Measurements from ENCODE around the gene PHLDA2. TPM values are rescaled to one million over a fixed set of nuclear protein-coding genes. Genes with fewer than 3 reads are reported as not detected.

PHLDA2 gene
- total RNA-seq, 1 donor from 2014 or later: not detected

GRCh38 chr11:2921742-2922493, 7.3 kb downstream of the PHLDA2 start:
- TF ChIP-seq CTCF (IDR thresholded peaks at IDR 0.05): no peak
- intact Hi-C loops (cut with DNase I): no loop called here
- DNase-seq (ENCODE audit: low spot score in 2 of 2): no peak
- H3K9me3 ChIP-seq: no peaks in the 10 kb centered on the region
- H3K4me1 ChIP-seq: no peaks in the 10 kb centered on the region
- no peaks in the 10 kb centered on the region for H3K36me3 ChIP-seq
- no peak overlapping the region for H3K4me3 ChIP-seq
- no peak overlapping the region for H3K27ac ChIP-seq
- no peaks in the 10 kb centered on the region for H3K27me3 ChIP-seq

- H3K36me3 ChIP-seq: no peaks in the 10 kb centered on the region
- H3K4me3 ChIP-seq: no peak overlapping the region
- no peak overlapping the region for H3K27ac ChIP-seq
- H3K4me1 ChIP-seq: no peaks in the 10 kb centered on the region
- no peak for TF ChIP-seq CTCF (IDR thresholded peaks at IDR 0.05)
- H3K27me3 ChIP-seq: no peaks in the 10 kb centered on the region
- no peaks in the 10 kb centered on the region for H3K9me3 ChIP-seq
- intact Hi-C loops (cut with DNase I): no loop called here
- DNase-seq (ENCODE audit: low spot score in 2 of 2): no peak
Observed at GRCh38 chr11:2921261-2921660, 8.0 kb downstream of the PHLDA2 start.

- H3K36me3 ChIP-seq: no peaks in the 10 kb centered on the region
- H3K9me3 ChIP-seq: no peaks in the 10 kb centered on the region
- no peak for DNase-seq (ENCODE audit: low spot score in 2 of 2)
- H3K27ac ChIP-seq: no peak overlapping the region
- H3K4me1 ChIP-seq: no peaks in the 10 kb centered on the region
- H3K4me3 ChIP-seq: no peak overlapping the region
- intact Hi-C loops (cut with DNase I): no loop called here
- no peak for TF ChIP-seq CTCF (IDR thresholded peaks at IDR 0.05)
- no peaks in the 10 kb centered on the region for H3K27me3 ChIP-seq
Observed at GRCh38 chr11:2920343-2920742, 8.9 kb downstream of the PHLDA2 start.

- no peaks in the 10 kb centered on the region for H3K36me3 ChIP-seq
- H3K9me3 ChIP-seq: no peaks in the 10 kb centered on the region
- no peaks in the 10 kb centered on the region for H3K4me1 ChIP-seq
- H3K4me3 ChIP-seq: no peak overlapping the region
- H3K27me3 ChIP-seq: no peaks in the 10 kb centered on the region
- no peak for DNase-seq (ENCODE audit: low spot score in 2 of 2)
- H3K27ac ChIP-seq: no peak overlapping the region
- intact Hi-C loops (cut with DNase I): no loop called here
- TF ChIP-seq CTCF (IDR thresholded peaks at IDR 0.05): no peak
Observed at GRCh38 chr11:2919837-2920236, 9.4 kb downstream of the PHLDA2 start.

GRCh38 chr11:2919188-2919587, 10.0 kb downstream of the PHLDA2 start:
- H3K27ac ChIP-seq: no peak overlapping the region
- no peaks in the 10 kb centered on the region for H3K36me3 ChIP-seq
- no peak for TF ChIP-seq CTCF (IDR thresholded peaks at IDR 0.05)
- H3K27me3 ChIP-seq: no peaks in the 10 kb centered on the region
- intact Hi-C loops (cut with DNase I): no loop called here
- DNase-seq (ENCODE audit: low spot score in 2 of 2): no peak
- no peak overlapping the region for H3K4me3 ChIP-seq
- H3K4me1 ChIP-seq: no peaks in the 10 kb centered on the region
- no peaks in the 10 kb centered on the region for H3K9me3 ChIP-seq
